Right lobe of liver (tissue), 4 donors: Measurements from ENCODE around the gene MAP2.

ENCODE experiments used
- CTCF ChIP-seq, 4 donors: fragments of 200-600 bp in 3 of 4; fragments of 450-650 bp in 1 of 4; IDR thresholded peaks; one replicate each; pipeline versions ENCODE4 v1.5.1 to v1.8.0; 2016 to 2022; ENCODE audit warnings: antibody characterized with exemption in 4 of 4, mild to moderate bottlenecking in 2 of 4
- POLR2A ChIP-seq: fragments of 450-650 bp; IDR thresholded peaks from one replicate; pipeline ENCODE4 v1.6.1; 2017; ENCODE audit warnings: antibody characterized with exemption, mild to moderate bottlenecking
- donor health status: DM: no; HTN: no; CAD: no.
- donor health status: DM: no; HTN: no; CAD: no.
- donor health status: DM: no; HTN: yes; CAD: no.

- TF ChIP-seq CTCF (IDR thresholded peaks at IDR 0.05) (no peak), POLR2A (no peak)
Measured at GRCh38 chr2:209584915-209585314, 161.1 kb downstream of the MAP2 start.
